Right lobe of liver (tissue), 6 donors: ENCODE data around the gene MKLN1. TPM values are rescaled to one million over a fixed set of nuclear protein-coding genes. Genes with fewer than 3 reads are reported as not detected.

ENCODE experiments used
- ATAC-seq, 4 donors: fragments of 200-7000 bp; cut with Tn5 transposase; one replicate each; pipeline ENCODE4 v1.9.1; 2020; ENCODE audit warnings: mild to moderate bottlenecking in 4 of 4, moderate library complexity in 4 of 4
- DNase-seq, 3 donors: peaks; one replicate each; pipeline ENCODE4 v3.0.0-alpha.2; 2020
- H3K27ac ChIP-seq, 3 donors: fragments of 200-600 bp; one replicate each; pipeline ENCODE4 v1.8.0; 2022
- H3K27me3 ChIP-seq, 2 donors: fragments of 200-600 bp; one replicate each; pipeline ENCODE4 v1.8.0; 2022
- H3K36me3 ChIP-seq, 4 donors: fragments of 200-600 bp; sonication (generic) in 1 of 4; one replicate each; pipeline versions ENCODE4 v1.5.1 to v1.8.0; 2017 to 2022; ENCODE audit warnings: control low read depth in 1 of 4
- H3K4me1 ChIP-seq, 4 donors: fragments of 200-600 bp; sonication (generic) in 1 of 4; one replicate each; pipeline versions ENCODE4 v1.5.1 to v1.8.0; 2017 to 2022; ENCODE audit warnings: control low read depth in 1 of 4
- H3K4me3 ChIP-seq, 3 donors: fragments of 200-600 bp; one replicate each; pipeline ENCODE4 v1.8.0; 2022
- H3K9me3 ChIP-seq, 4 donors: fragments of 200-600 bp; sonication (generic) in 1 of 4; one replicate each; pipeline versions ENCODE4 v1.5.1 to v1.8.0; 2017 to 2022; ENCODE audit warnings: control low read depth in 1 of 4
- CTCF ChIP-seq, 4 donors: fragments of 200-600 bp in 3 of 4; fragments of 450-650 bp in 1 of 4; IDR thresholded peaks; one replicate each; pipeline versions ENCODE4 v1.5.1 to v1.8.0; 2016 to 2022; ENCODE audit warnings: antibody characterized with exemption in 4 of 4, mild to moderate bottlenecking in 2 of 4
- POLR2A ChIP-seq: fragments of 450-650 bp; IDR thresholded peaks from one replicate; pipeline ENCODE4 v1.6.1; 2017; ENCODE audit warnings: antibody characterized with exemption, mild to moderate bottlenecking
- whole genome bisulfite sequencing: methylation state at CpG from one replicate; pipeline ENCODE4 v1.1.6; 2018; ENCODE audit warnings: low coverage, low lambda C conversion rate; ENCODE audit not compliant: insufficient coverage; ENCODE audit errors: missing lambda C conversion rate; 5-methylcytosine and 5-hydroxymethylcytosine counted together
- intact Hi-C, 2 donors: fragments of 100-400 bp; cut with DNase I; formaldehyde crosslinking; loops; one replicate each; pipeline versions ENCODE4 v1.11.2 to v1.14.1; 2022
- total RNA-seq, 6 experiments: library from RNA; depleted of rRNA in 2 of 6; stranded (reverse); fragments of >200 nt in 2 of 6; fragmentation: NEBNext Ultra II Directional in 3 of 6; extraction: Animal tissue kit (Norgen Biotek cat#: 25700) in 3 of 6; gene quantifications; one replicate each; pipeline versions ENCODE4 v1.1.0 to v1.2.4, GENCODE V29; 2016 to 2023
- donor health status: DM: no; HTN: yes; CAD: no.
- donor health status: DM: no; HTN: no; CAD: no.
- donor health status: DM: no; HTN: no; CAD: no.
- donor health status: DM: no; HTN: yes; CAD: no.
- donor health status: DM: no; HTN: yes; CAD: no.

The MKLN1 gene
- total RNA-seq, 6 experiments from 2014 or later = 24.0 to 39.6 (median 35.1) TPM

- Histone ChIP-seq H3K27me3 (no peaks in the 10 kb centered on the region), H3K9me3 (no peaks in the 10 kb centered on the region), H3K36me3 (no peaks in the 10 kb centered on the region), H3K4me3 (no peak overlapping the region), H3K4me1 (no peaks in the 10 kb centered on the region), H3K27ac (no peak overlapping the region)
- 15% methylated on average over 3 of the region's 15 CpGs for WGBS
- intact Hi-C loops = no loop called here
- ATAC-seq = peak in 1 of 4 donors; percentile 6
- DNase-seq = no peak
- no peak for TF ChIP-seq POLR2A
- TF ChIP-seq CTCF (IDR thresholded peaks at IDR 0.05) = no peak
These were observed 206.2 kb downstream of the MKLN1 start for GRCh38 chr7:131533566-131534561.

- no peaks in the 10 kb centered on the region for H3K36me3 ChIP-seq
- ATAC-seq (no peak), DNase-seq (no peak)
- peaks cover 0 to 3% (median 0%) of the 10 kb centered on the region in 4 donors for H3K4me1 ChIP-seq
- H3K27me3 ChIP-seq = no peaks in the 10 kb centered on the region
- intact Hi-C loops = no loop called here
- WGBS = 76% methylated on average over 2 of the region's 7 CpGs
- H3K27ac ChIP-seq = no peak overlapping the region
- no peak for TF ChIP-seq POLR2A
- no peak for TF ChIP-seq CTCF (IDR thresholded peaks at IDR 0.05)
- H3K4me3 ChIP-seq = no peak overlapping the region
- H3K9me3 ChIP-seq = no peaks in the 10 kb centered on the region
These were observed 208.7 kb downstream of the MKLN1 start for GRCh38 chr7:131536361-131536849.

GRCh38 chr7:131537571-131537978 lies 209.9 kb downstream of the MKLN1 start:
- intact Hi-C loops = no loop called here

More at GRCh38 chr7:131537571-131537978, 209.9 kb downstream of the MKLN1 start:
- H3K27me3 ChIP-seq = no peaks in the 10 kb centered on the region
- H3K27ac ChIP-seq = no peak overlapping the region
- H3K4me3 ChIP-seq = no peak overlapping the region
- no peaks in the 10 kb centered on the region for H3K36me3 ChIP-seq
- H3K9me3 ChIP-seq = no peaks in the 10 kb centered on the region
- 62% methylated on average over 4 of the region's 12 CpGs for WGBS
- peaks cover 0 to 3% (median 0%) of the 10 kb centered on the region in 4 donors for H3K4me1 ChIP-seq
- ATAC-seq (no peak), DNase-seq (no peak)
- no peak for TF ChIP-seq POLR2A
- no peak for TF ChIP-seq CTCF (IDR thresholded peaks at IDR 0.05)
